GM12878 (cell line): ENCODE results near the gene INSYN2B. TPM values are rescaled to one million over a fixed set of nuclear protein-coding genes. Genes with fewer than 3 reads are reported as not detected.

Experiments
- ATAC-seq: fragments of 200-7000 bp; cut with Tn5 transposase; 3 replicates; pipeline ENCODE4 v1.9.1; 2020; ENCODE audit warnings: mild to moderate bottlenecking, moderate library complexity
- BruUV-seq: library from RNA; stranded (reverse); fragments of 400-500 nt; replicated peaks from 2 replicates; lab custom pipeline; 2021; lab: Mats Ljungman, UMichigan
- CTCF ChIA-PET: fragments of 300-600 bp; sonication (Branson Sonifier 250); formaldehyde crosslinking; extraction: SDS; loops from one replicate; lab custom pipeline; 2021; ENCODE audit warnings: inconsistent platforms; lab: Yijun Ruan, JAX
- POLR2A ChIA-PET: fragments of 350-600 bp; formaldehyde crosslinking; extraction: SDS; loops from one replicate; lab custom pipeline; 2021; ENCODE audit warnings: inconsistent platforms; lab: Charles Lee
- RAD21 ChIA-PET: fragments of 300-600 bp; sonication (Branson Sonifier 250); formaldehyde crosslinking; loops from one replicate; lab custom pipeline; 2023; ENCODE audit warnings: antibody characterized with exemption; ENCODE audit not compliant: unreplicated experiment; lab: Charles Lee
- SMC1A ChIA-PET: fragments of 300-600 bp; sonication (Branson Sonifier 250); formaldehyde crosslinking; loops from one replicate; lab custom pipeline; 2023; ENCODE audit not compliant: unreplicated experiment, uncharacterized antibody; lab: Charles Lee
- DNase-seq: peaks from one replicate; pipeline ENCODE4 v3.0.0-alpha.2; 2011; ENCODE audit warnings: low read depth, low spot score
- FAIRE-seq: peaks from 3 replicates; lab custom pipeline; 2011; peaks lifted over from hg19 to GRCh38; lab: Jason Lieb, UNC
- H2AFZ ChIP-seq: 2 replicates; pipeline ENCODE4 v1.6.0; 2011; ENCODE audit warnings: low read depth, low read length, control low read depth; ENCODE audit not compliant: control insufficient read depth
- H3K27ac ChIP-seq: 2 replicates; pipeline ENCODE4 v1.5.1; 2011; ENCODE audit warnings: control low read depth; ENCODE audit not compliant: control insufficient read depth, insufficient read depth
- H3K27me3 ChIP-seq, 2 experiments: replicated peaks in 1 of 2; 2 replicates each; pipeline versions ENCODE4 v1.6.0 to v1.6.1; 2011; ENCODE audit warnings: low read length in 1 of 2; ENCODE audit not compliant: control insufficient read depth in 2 of 2, insufficient read depth in 2 of 2
- H3K36me3 ChIP-seq, 2 experiments: 2 replicates each; pipeline ENCODE4 v1.5.1; 2011; ENCODE audit warnings: low read length in 1 of 2; ENCODE audit not compliant: control insufficient read depth in 2 of 2, insufficient read depth in 2 of 2
- H3K4me1 ChIP-seq: 2 replicates; pipeline ENCODE4 v1.6.1; 2011; ENCODE audit warnings: mild to moderate bottlenecking, low read length, moderate library complexity, mixed read lengths; ENCODE audit not compliant: control insufficient read depth, insufficient read depth
- H3K4me2 ChIP-seq: 2 replicates; pipeline ENCODE4 v1.6.0; 2011; ENCODE audit warnings: control low read depth; ENCODE audit not compliant: control insufficient read depth, insufficient read depth
- H3K4me3 ChIP-seq: fragments of 200-600 bp; sonication (generic); 2 replicates; pipeline ENCODE4 v1.5.1; 2016
- H3K79me2 ChIP-seq: 2 replicates; pipeline ENCODE4 v1.6.0; 2011; ENCODE audit warnings: low read length; ENCODE audit not compliant: control insufficient read depth, insufficient read depth
- H3K9ac ChIP-seq: 2 replicates; pipeline ENCODE4 v1.8.0; 2011; ENCODE audit warnings: low read length, control low read depth, mixed read lengths; ENCODE audit not compliant: control insufficient read depth, insufficient read depth
- H3K9me3 ChIP-seq: replicated peaks from 3 replicates; pipeline ENCODE4 v1.5.1; 2011; ENCODE audit warnings: mild to moderate bottlenecking, low read length; ENCODE audit not compliant: control insufficient read depth, insufficient read depth
- H4K20me1 ChIP-seq: 2 replicates; pipeline ENCODE4 v1.6.0; 2011; ENCODE audit not compliant: control insufficient read depth, insufficient read depth
- EP300 ChIP-seq, 2 experiments: fragments of 150-350 bp in 1 of 2; IDR thresholded peaks; 2 replicates each; pipeline ENCODE4 v1.6.1; 2011 to 2012; ENCODE audit warnings: low read depth in 2 of 2, low read length in 2 of 2, borderline replicate concordance in 1 of 2, improper control_type of control experiment in 1 of 2, inconsistent platforms in 1 of 2; ENCODE audit not compliant: control insufficient read depth in 1 of 2
- HDGF ChIP-seq: fragments of 450-650 bp; IDR thresholded peaks from 2 replicates; pipeline ENCODE4 v1.6.1; 2016; ENCODE audit warnings: antibody characterized with exemption
- IRF3 ChIP-seq: fragments of 450-650 bp; IDR thresholded peaks from 2 replicates; pipeline ENCODE4 v1.6.1; 2014; ENCODE audit warnings: mild to moderate bottlenecking
- IRF4 ChIP-seq: IDR thresholded peaks from 2 replicates; pipeline ENCODE4 v1.6.1; 2011; ENCODE audit warnings: low read depth, low read length
- MEF2B ChIP-seq: fragments of 450-650 bp; IDR thresholded peaks from 2 replicates; pipeline ENCODE4 v1.6.1; 2018; ENCODE audit warnings: mild to moderate bottlenecking, moderate library complexity; ENCODE audit not compliant: partially characterized antibody, poor library complexity, severe bottlenecking
- NR2C2 ChIP-seq: IDR thresholded peaks from 2 replicates; pipeline ENCODE4 v1.6.1; 2011; ENCODE audit warnings: borderline replicate concordance, low read depth; ENCODE audit not compliant: control insufficient read depth, insufficient read length
- RCOR1 ChIP-seq: conservative IDR thresholded peaks from 2 replicates; pipeline ENCODE4 v1.6.1; 2012; ENCODE audit warnings: low read depth, low read length, improper control_type of control experiment
- SP1 ChIP-seq: IDR thresholded peaks from one replicate; pipeline ENCODE4 v1.6.1; 2011; ENCODE audit warnings: low read depth, low read length
- SPI1 ChIP-seq: IDR thresholded peaks from 2 replicates; pipeline ENCODE4 v1.6.1; 2011; ENCODE audit warnings: low read depth, mild to moderate bottlenecking, low read length, moderate library complexity, borderline replicate concordance; ENCODE audit not compliant: insufficient read depth
- ZBTB33 ChIP-seq: fragments of 450-650 bp; IDR thresholded peaks from 2 replicates; pipeline ENCODE4 v1.6.1; 2017; ENCODE audit warnings: mild to moderate bottlenecking
- ZBTB4 ChIP-seq: fragments of 450-650 bp; formaldehyde crosslinking; IDR thresholded peaks from 2 replicates; pipeline ENCODE4 v1.4.0; 2022; ENCODE audit warnings: mild to moderate bottlenecking, moderate library complexity
- ZZZ3 ChIP-seq: IDR thresholded peaks from 2 replicates; pipeline ENCODE4 v1.6.1; 2011; ENCODE audit warnings: low read depth; ENCODE audit not compliant: control insufficient read depth, insufficient read length
- WGBS: methylation state at CpG from one replicate; pipeline ENCODE4 v1.1.6; 2016; ENCODE audit warnings: low lambda C conversion rate; ENCODE audit not compliant: insufficient replicate concordance, insufficient coverage; ENCODE audit errors: missing lambda C conversion rate; 5-methylcytosine and 5-hydroxymethylcytosine counted together
- in situ Hi-C: fragments of 300-500 bp; cut with MboI; formaldehyde crosslinking; loops from 9 replicates; pipeline ENCODE4 v1.14.3; 2018; ENCODE audit warnings: mixed read lengths
- intact Hi-C: fragments of 100-400 bp; cut with micrococcal nuclease; formaldehyde crosslinking; loops from one replicate; pipeline ENCODE4 v1.14.2; 2022; ENCODE audit not compliant: unreplicated experiment
- polyA plus RNA-seq, 11 experiments: library from polyadenylated mRNA; depleted of rRNA in 4 of 11; unstranded in 6 of 11; stranded (reverse) in 5 of 11; fragments of >200 nt; fragmentation: Nextera tagmentation in 4 of 11; fragmentation: Illumina TruSeq in 1 of 11; extraction: Ambion mirVana in 4 of 11; extraction: Trizol in 1 of 11; gene quantifications; 1 replicate in 1 of 11; 2 replicates in 10 of 11; pipeline versions ENCODE4 v1.2.1 to v1.2.3, GENCODE V29; 2011 to 2016; ENCODE audit warnings: inconsistent platforms in 2 of 11, missing spikeins in 2 of 11, low read depth in 1 of 11
- total RNA-seq, 4 experiments: library from RNA; depleted of rRNA in 3 of 4; stranded (reverse); fragments of >200 nt in 3 of 4; fragmentation: Illumina TruSeq in 1 of 4; extraction: Trizol in 1 of 4; gene quantifications; 2 replicates each; pipeline versions ENCODE4 v1.2.1 to v1.2.3, GENCODE V29; 2013 to 2021

The INSYN2B gene
- total and polyA plus RNA-seq, 10 of the 15 experiments (the other 5 are each of a cell fraction or from before 2014, with no cell fraction given) = 0.05 to 0.27 (median 0.13) TPM; not detected in 7

- no TSS peak for BruUV-seq
- no peaks in the 10 kb centered on the region for H3K79me2 ChIP-seq
- H3K9ac ChIP-seq = no peak overlapping the region
- ChIA-PET POLR2A (interaction anchor here (1.6 kb wide), 1 partner anchor 9 kb away, joined by 4 read pairs; no protein-coding TSS in a partner anchor), SMC1A (interaction anchor here (0.8 to 1.7 kb wide), 5 partner anchors 9 to 166 kb away, joined by 3 to 12 read pairs (median 6); no protein-coding TSS in a partner anchor), RAD21 (no interaction called here), CTCF (interaction anchor here (0.8 to 2.0 kb wide), 5 partner anchors 8 to 212 kb away, joined by 3 to 5 read pairs (median 4); no protein-coding TSS in a partner anchor)
- H3K36me3 ChIP-seq = no peaks in the 10 kb centered on the region; a peak in 2 of 4 replicates
- no peak for FAIRE-seq
- in situ Hi-C loops (no loop called here), intact Hi-C loops (no loop called here)
- H3K27me3 ChIP-seq = no peaks in the 10 kb centered on the region
- TF ChIP-seq IRF3 (no peak), ZBTB33 (no peak), EP300 (IDR thresholded peaks at IDR 0.05; ENCODE audit: borderline replicate concordance in 1 of 2, control insufficient read depth in 1 of 2, low read depth in 2 of 2, low read length in 2 of 2) (no peak), HDGF (no peak), ZZZ3 (no peak), RCOR1 (no peak), MEF2B (no peak), NR2C2 (no peak), ZBTB4 (CRISPR knock-in tag) (no peak), SPI1 (no peak), IRF4 (no peak), SP1 (no peak)
- H3K27ac ChIP-seq = no peak overlapping the region
- H3K9me3 ChIP-seq = no peaks in the 10 kb centered on the region
- H3K4me1 ChIP-seq = no peaks in the 10 kb centered on the region
- WGBS = 100% methylated on average over 2 of the region's 2 CpGs
- no peak overlapping the region for H2AFZ ChIP-seq
- no peak overlapping the region for H3K4me2 ChIP-seq
- ATAC-seq = no peak
- DNase-seq = no peak
- no peaks in the 10 kb centered on the region for H4K20me1 ChIP-seq
- no peak overlapping the region for H3K4me3 ChIP-seq
These were observed 66.8 kb downstream of the INSYN2B start for GRCh38 chr5:169913479-169913878.
